Activated naive CD8-positive, alpha-beta T cell treated with anti-CD3 and anti-CD28 coated beads, Interleukin-2, amount 50 U/mL, for 24 hours (primary cell): ENCODE measurements around the gene GORASP2.
A peak's percentile ranks its signal among the peaks of the same experiment; 100 is the strongest.

ENCODE experiments used
- ATAC-seq: fragments of 150-1000 bp; cut with Tn5 transposase; one replicate; pipeline ENCODE4 v1.10.0; 2021
- DNase-seq: peaks from one replicate; pipeline ENCODE4 v3.0.0; 2021
- H3K27ac Mint-ChIP-seq: one replicate; pipeline ENCODE4 v1.8.0; 2021; ENCODE audit warnings: mild to moderate bottlenecking, mixed read lengths
- H3K27me3 Mint-ChIP-seq: one replicate; pipeline ENCODE4 v1.8.0; 2021; ENCODE audit warnings: mixed read lengths
- H3K36me3 Mint-ChIP-seq: one replicate; pipeline ENCODE4 v1.8.0; 2021; ENCODE audit warnings: low read depth, mixed read lengths
- H3K4me1 Mint-ChIP-seq: one replicate; pipeline ENCODE4 v1.8.0; 2021; ENCODE audit warnings: mixed read lengths
- H3K4me3 Mint-ChIP-seq: one replicate; pipeline ENCODE4 v1.8.0; 2021; ENCODE audit warnings: mild to moderate bottlenecking, moderate library complexity, mixed read lengths
- H3K9me3 Mint-ChIP-seq: one replicate; pipeline ENCODE4 v1.8.0; 2021; ENCODE audit warnings: mixed read lengths

GORASP2 gene

GRCh38 chr2:170985407-170985806 is 56.4 kb downstream of the GORASP2 start:
- Mint-ChIP-seq H3K36me3 (peaks cover 4% of the 10 kb centered on the region), H3K9me3 (no peaks in the 10 kb centered on the region), H3K4me3 (no peak overlapping the region), H3K4me1 (no peaks in the 10 kb centered on the region), H3K27me3 (no peaks in the 10 kb centered on the region), H3K27ac (no peak overlapping the region)
- ATAC-seq (no peak), DNase-seq (no peak)

DNA sequence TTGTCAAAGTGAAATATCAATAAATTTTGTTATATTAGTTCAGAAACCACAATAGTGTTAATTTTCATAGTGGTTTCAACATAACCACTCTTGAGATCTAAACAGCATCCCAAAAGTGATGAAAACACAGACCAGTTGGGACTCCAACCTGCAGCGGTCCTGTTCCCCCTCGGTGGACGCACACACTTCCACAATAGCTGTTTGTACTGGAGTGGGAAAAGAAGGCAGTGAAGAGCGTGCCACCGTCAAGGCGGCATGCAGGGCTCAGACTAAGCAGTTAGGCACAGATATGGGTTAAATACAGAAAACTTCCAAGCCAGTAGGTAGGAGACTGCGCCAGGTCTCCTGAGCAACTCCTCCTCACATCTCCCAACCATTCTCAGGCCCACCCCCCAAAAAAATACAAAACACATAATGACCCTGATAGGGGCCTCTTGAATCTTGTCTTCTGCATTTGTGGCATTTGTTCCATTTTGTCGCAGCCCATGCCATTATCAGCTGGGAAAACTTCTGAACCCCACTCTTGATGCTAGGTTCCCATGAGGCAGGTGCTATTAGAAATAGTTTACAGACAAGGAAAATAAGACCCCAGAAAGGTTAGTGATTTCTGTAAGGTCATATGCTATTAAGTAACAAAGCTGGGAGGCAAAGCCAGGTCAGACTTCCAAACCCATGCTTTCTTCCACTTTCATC is 57.7 kb downstream of the GORASP2 start:
- no peaks in the 10 kb centered on the region for H3K4me1 Mint-ChIP-seq
- H3K27ac Mint-ChIP-seq: no peak overlapping the region
- ATAC-seq (no peak), DNase-seq (no peak)
- peaks cover 12% of the 10 kb centered on the region for H3K36me3 Mint-ChIP-seq
- H3K27me3 Mint-ChIP-seq: no peaks in the 10 kb centered on the region
- H3K9me3 Mint-ChIP-seq: no peaks in the 10 kb centered on the region
- no peak overlapping the region for H3K4me3 Mint-ChIP-seq

- DNase-seq (no peak), ATAC-seq (no peak)
- H3K9me3 Mint-ChIP-seq: no peaks in the 10 kb centered on the region
- no peak overlapping the region for H3K4me3 Mint-ChIP-seq
- H3K27ac Mint-ChIP-seq: no peak overlapping the region
- H3K4me1 Mint-ChIP-seq: no peaks in the 10 kb centered on the region
- H3K36me3 Mint-ChIP-seq: peaks cover 33% of the 10 kb centered on the region
- H3K27me3 Mint-ChIP-seq: no peaks in the 10 kb centered on the region
These were observed 62.5 kb downstream of the GORASP2 start for GRCh38 chr2:170991398-170992182.

DNA sequence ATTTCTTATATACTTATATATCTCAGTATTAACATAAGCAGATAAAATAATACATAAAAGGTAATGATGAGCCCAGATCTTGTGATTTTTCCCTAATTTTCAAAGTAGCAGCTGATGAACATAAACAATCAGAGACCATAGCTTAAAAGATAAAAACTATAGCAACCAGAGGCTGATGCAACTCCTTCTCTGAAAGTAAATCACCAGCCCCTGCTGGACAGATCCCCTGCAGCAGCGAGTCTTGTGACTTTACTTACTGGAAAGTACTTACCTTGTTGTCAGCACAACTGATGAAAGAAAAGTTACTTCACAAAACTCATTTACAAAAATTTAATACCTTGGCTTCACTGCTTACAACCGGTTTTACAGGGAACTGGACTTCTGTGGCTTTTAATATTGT is 67.3 kb downstream of the GORASP2 start:
- Mint-ChIP-seq H3K27me3 (no peaks in the 10 kb centered on the region), H3K4me1 (no peaks in the 10 kb centered on the region), H3K4me3 (no peak overlapping the region), H3K27ac (no peak overlapping the region), H3K36me3 (peaks cover 38% of the 10 kb centered on the region), H3K9me3 (no peaks in the 10 kb centered on the region)
- ATAC-seq (no peak), DNase-seq (no peak)

DNA sequence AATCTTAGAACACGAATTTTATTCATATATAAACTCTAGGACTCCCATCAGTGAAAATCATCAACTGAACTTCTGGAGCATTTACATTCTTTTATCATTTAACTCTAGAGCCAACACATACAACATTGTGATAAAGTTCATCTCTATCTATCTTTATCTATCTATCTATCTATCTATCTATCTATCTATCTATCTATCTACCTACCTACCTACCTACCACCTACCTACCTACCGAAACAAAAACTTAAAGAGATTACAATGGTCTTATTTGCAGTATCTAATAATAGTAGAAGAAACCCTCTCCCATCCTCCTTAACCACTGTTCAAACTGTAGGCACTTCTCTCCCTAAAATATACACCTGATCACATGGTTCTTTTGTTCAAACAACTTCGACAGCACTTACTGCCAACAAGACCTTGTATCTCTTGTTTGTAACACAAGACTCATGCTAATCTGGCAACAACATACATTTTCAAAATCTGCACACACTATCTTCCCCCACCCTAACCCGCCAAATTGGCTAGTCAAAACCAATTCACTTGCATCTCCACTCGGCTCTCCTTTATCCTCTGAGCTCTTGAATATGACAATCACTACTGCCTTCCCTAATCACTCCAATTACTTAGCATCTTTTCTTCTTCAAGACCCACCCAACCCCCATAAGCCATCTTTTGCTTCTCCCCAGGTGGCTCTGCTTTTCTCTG is 69.0 kb downstream of the GORASP2 start:
- peaks cover 34% of the 10 kb centered on the region for H3K36me3 Mint-ChIP-seq
- no peak for DNase-seq
- no peak overlapping the region for H3K4me3 Mint-ChIP-seq
- H3K27ac Mint-ChIP-seq: no peak overlapping the region
- no peaks in the 10 kb centered on the region for H3K27me3 Mint-ChIP-seq
- H3K9me3 Mint-ChIP-seq: no peaks in the 10 kb centered on the region
- no peaks in the 10 kb centered on the region for H3K4me1 Mint-ChIP-seq
- ATAC-seq: no peak

DNA sequence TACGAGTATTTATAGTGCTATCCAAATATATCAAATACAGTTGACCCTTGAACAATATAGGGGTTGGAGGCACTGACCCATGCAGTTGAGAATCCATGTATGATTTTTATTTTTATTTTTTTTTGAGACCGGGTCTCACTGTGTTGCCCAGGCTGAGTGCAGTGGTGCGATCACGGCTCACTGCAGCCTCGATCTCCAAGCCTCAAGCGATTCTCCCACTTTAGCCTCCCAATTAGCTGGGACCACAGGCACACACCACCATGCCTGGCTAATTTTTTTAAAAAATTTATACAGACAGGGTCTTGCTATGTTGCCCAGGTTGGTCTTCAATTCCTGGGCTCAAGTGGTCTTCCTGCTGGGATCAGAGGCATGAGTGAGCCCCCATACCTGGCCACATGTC is 70.6 kb downstream of the GORASP2 start:
- DNase-seq (no peak), ATAC-seq (no peak)
- Mint-ChIP-seq H3K4me3 (no peak overlapping the region), H3K9me3 (no peaks in the 10 kb centered on the region), H3K36me3 (peaks cover 34% of the 10 kb centered on the region), H3K27ac (no peak overlapping the region), H3K27me3 (no peaks in the 10 kb centered on the region), H3K4me1 (peaks cover 4% of the 10 kb centered on the region)

GRCh38 chr2:171004363-171004762 is 75.3 kb downstream of the GORASP2 start:
- Mint-ChIP-seq H3K4me1 (peaks cover 12% of the 10 kb centered on the region), H3K27me3 (no peaks in the 10 kb centered on the region), H3K9me3 (no peaks in the 10 kb centered on the region), H3K27ac (no peak overlapping the region), H3K36me3 (peaks cover 46% of the 10 kb centered on the region), H3K4me3 (no peak overlapping the region)
- DNase-seq (no peak), ATAC-seq (no peak)

DNA sequence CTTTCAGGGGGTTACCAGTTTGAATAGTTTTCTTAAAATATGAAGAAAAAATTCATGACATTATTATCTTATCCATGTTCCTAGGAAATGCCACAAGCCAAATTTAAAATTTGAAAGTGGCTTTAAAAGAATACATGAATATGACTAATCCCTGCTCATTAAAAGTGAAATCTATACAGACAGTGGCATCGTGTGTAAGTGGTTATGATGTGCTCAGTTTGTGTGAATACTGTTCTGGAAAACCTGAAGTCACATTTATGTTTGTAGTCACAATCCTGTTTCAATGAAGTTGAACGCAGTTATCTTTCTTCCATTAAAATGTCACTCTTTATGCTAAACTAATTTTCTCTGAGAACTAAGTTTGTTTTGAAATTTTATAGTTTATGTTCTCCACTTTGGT is 75.8 kb downstream of the GORASP2 start:
- ATAC-seq (peak; percentile 81), DNase-seq (no peak)
- H3K4me1 Mint-ChIP-seq: peaks cover 12% of the 10 kb centered on the region
- peak overlapping the region; percentile 36 for H3K4me3 Mint-ChIP-seq
- H3K9me3 Mint-ChIP-seq: no peaks in the 10 kb centered on the region
- H3K27ac Mint-ChIP-seq: peak overlapping the region; percentile 81
- H3K27me3 Mint-ChIP-seq: no peaks in the 10 kb centered on the region
- H3K36me3 Mint-ChIP-seq: peaks cover 47% of the 10 kb centered on the region

DNA sequence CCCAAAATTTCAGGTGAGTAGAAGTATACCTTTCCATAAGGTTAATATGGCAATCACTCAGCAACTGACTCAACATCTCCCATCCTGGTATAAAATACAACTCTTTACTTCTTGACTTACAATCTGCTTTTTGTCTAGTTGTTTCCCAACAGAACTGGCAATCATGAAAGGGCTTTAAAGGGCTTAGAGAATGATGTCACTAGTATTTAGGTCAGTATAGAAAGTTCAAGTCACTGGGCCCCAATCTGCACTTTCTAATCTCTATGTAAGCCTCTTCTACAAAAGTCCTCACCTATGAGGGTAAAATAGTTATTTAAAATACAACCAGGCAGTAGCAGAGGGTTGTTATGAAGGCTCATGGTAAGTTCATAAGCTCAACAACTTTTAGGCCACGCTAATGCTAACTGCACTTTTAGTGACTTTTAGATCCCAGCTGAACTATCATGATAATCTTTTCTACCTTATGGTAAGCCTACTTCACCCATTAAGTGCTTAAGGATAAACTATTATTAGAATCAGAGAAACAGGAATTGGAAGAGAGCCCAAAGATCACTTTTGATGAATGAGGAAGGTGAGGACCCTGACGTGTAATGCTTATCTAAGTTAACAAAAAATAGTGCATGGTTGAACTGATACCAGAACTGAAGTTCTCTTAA is 79.6 kb downstream of the GORASP2 start:
- DNase-seq: no peak
- H3K36me3 Mint-ChIP-seq: peaks cover 52% of the 10 kb centered on the region
- no peaks in the 10 kb centered on the region for H3K27me3 Mint-ChIP-seq
- H3K4me1 Mint-ChIP-seq: peaks cover 12% of the 10 kb centered on the region
- peak; percentile 28 for ATAC-seq
- no peak overlapping the region for H3K4me3 Mint-ChIP-seq
- no peak overlapping the region for H3K27ac Mint-ChIP-seq
- no peaks in the 10 kb centered on the region for H3K9me3 Mint-ChIP-seq

DNA sequence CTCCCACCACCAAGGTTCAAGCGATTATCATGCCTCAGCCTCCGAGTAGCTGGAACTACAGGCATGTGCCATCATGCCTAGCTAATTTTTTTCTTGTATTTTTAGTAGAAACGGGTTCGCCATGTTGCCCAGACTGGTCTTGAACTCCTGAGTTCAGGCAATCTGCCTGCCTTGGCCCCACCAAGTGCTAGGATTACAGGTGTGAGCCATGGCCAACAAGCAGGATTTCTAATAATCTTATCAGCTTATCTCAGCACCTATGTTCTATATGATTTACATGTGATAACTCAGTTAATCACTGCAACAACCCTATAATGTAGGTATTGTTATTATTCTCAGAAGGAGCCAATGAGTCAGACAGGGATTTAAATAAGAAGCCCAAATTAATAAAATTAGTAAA is 80.3 kb downstream of the GORASP2 start:
- ATAC-seq: no peak
- H3K4me3 Mint-ChIP-seq: no peak overlapping the region
- peaks cover 11% of the 10 kb centered on the region for H3K4me1 Mint-ChIP-seq
- H3K36me3 Mint-ChIP-seq: peaks cover 50% of the 10 kb centered on the region
- no peak overlapping the region for H3K27ac Mint-ChIP-seq
- no peaks in the 10 kb centered on the region for H3K27me3 Mint-ChIP-seq
- no peaks in the 10 kb centered on the region for H3K9me3 Mint-ChIP-seq
- no peak for DNase-seq

DNA sequence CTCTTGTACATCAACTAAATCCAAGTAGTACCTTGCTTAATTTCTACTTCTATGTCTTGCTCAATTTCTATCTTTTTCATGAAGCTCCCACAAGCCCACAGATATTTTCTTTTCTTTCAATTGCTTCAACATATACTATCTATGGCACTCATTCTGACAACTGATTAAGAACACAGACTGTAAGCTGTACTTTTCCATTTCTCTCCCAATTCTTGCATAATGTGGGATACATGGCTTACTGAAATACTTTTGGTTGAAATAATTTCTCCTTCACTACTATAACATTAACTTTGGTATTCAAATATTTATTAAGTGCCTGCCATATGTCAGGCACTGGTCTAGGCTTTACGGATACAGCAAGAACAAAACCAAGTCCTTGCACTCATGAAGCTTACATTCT is 84.8 kb downstream of the GORASP2 start:
- Mint-ChIP-seq H3K36me3 (peaks cover 41% of the 10 kb centered on the region), H3K27me3 (no peaks in the 10 kb centered on the region), H3K4me1 (peaks cover 8% of the 10 kb centered on the region), H3K27ac (no peak overlapping the region), H3K9me3 (no peaks in the 10 kb centered on the region), H3K4me3 (no peak overlapping the region)
- DNase-seq: no peak
- ATAC-seq: no peak

GRCh38 chr2:171016125-171016524 is 87.1 kb downstream of the GORASP2 start:
- ATAC-seq (no peak), DNase-seq (no peak)
- Mint-ChIP-seq H3K27ac (no peak overlapping the region), H3K36me3 (peaks cover 30% of the 10 kb centered on the region), H3K4me1 (peaks cover 11% of the 10 kb centered on the region), H3K9me3 (no peaks in the 10 kb centered on the region), H3K27me3 (no peaks in the 10 kb centered on the region), H3K4me3 (no peak overlapping the region)
